Activated T-cell treated with anti-CD3 and anti-CD28 coated beads, Interleukin-2, amount 50 U/mL, for 48 hours (primary cell): ENCODE results near the gene CCDC14.
"Not testable (repeated sequence)": the region's sequence is repeated elsewhere in the genome, so short reads cannot be mapped to it uniquely, and the experiment has no call there.

Experiments used
- DNase-seq, 2 experiments: peaks; one replicate each; pipeline ENCODE4 v3.0.0-alpha.2; 2020

The CCDC14 gene

DNA sequence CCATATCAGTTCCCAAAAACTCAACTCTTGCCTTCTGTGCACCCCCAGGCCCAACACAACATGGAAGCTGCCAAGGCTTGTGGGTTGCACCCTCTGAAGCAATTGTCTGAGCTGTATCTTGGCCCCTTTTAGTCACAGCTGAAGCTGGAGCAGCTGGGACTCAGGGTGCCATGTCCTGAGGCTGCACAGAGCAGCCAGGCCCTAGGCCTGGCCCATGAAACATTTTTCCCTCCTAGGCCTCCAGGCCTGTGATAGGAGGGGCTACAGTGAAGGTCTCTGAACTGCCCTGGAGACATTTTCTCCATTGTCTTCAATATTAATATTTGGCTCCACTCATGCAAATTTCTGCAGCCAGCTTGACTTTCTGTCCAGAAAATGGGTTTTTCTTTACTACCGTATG, 68.8 kb downstream of the CCDC14 start:
- DNase-seq: no peak

DNA sequence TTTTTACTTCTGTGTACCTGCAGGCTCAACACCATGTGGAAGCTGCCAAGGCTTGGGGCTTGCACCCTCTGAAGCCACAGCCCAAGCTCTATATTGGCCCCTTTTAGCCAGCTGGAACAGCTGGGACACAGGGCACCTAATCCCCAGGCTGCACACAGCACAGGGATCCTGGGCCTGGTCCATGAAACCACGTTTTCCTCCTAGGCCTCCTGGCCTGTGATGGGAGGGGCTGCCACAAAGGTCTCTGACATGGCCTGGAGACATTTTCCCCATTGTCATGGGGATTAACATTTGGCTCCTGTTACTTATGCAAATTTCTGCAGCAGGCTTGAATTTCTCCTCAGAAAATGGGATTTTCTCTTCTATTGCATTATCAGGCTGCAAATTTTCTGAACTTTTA, 70.0 kb downstream of the CCDC14 start:
- not testable (repeated sequence) for DNase-seq

DNA sequence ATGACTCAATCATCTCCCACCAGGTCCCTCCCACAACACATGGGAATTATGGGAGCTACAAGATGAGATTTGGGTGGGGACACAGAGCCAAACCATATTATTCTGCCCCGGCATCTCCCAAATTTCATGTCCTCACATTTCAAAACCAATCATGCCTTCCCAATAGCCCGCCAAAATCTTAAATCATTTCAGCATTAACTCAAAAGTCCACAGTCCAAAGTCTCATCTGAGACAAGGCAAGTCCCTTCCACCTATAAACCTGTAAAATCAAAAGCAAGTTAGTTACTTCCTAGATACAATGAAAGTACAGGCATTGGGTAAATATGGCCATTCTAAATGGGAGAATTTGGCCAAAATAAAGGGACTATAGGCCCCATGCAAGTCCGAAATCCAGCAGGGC, 70.9 kb downstream of the CCDC14 start:
- DNase-seq: not testable (repeated sequence)

DNA sequence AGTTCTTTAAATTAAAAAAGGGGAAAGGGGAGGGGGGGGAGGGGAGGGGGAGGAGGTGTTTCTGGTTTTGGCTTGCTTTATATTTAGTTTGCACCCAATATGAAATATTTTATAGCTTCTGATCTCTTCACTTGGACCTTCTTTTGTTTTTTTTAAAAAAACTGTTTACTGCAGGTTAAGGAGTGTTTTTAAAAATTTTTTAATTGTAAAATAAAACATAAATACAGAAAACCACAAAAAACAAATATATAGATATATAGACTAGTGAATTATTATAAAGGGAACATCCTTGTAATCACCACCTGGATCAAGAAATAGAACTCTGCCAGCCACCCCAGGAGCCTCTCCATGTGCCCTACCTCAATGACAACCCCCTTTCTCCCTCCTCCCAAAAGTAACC, 76.0 kb downstream of the CCDC14 start:
- no peak for DNase-seq

DNA sequence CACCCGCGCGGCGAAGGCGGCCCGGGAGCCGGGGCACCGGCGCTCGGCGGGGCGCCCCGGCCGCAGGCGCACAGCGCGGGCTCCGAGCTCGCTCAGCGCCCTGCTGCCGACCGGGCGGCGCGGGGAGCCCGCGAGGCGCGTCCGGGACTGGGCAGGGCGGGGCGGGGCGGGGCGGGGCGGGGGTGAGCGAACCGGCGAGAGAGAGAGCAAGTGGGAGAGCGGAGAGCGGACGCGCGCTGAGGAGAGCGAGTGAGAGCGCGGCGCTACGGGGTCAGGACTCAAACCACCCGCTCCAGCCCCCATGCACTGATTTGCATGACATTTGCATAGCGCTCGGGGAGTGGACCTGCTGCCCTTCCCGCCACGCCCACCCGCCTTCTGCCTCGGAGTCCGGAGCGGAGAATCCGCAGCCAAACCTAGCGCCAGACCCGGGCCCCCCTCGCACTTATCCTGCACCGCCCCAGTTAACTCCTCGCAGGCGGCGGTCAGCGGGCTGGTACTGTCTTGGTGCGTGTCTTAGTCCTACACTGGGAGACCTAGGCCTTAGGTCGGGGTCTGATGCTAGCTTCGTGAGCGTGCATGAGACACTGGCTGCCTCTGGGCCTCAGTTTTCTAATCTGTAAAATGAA, 76.7 kb downstream of the CCDC14 start, which contains the start of gene MYLK:
TSS of gene MYLK (minus strand) at position 130 of the 629 bp plus-strand sequence. CDS start 90,491 bp downstream, outside the sequence.
- DNase-seq: peak; percentile 59 to 67

DNA sequence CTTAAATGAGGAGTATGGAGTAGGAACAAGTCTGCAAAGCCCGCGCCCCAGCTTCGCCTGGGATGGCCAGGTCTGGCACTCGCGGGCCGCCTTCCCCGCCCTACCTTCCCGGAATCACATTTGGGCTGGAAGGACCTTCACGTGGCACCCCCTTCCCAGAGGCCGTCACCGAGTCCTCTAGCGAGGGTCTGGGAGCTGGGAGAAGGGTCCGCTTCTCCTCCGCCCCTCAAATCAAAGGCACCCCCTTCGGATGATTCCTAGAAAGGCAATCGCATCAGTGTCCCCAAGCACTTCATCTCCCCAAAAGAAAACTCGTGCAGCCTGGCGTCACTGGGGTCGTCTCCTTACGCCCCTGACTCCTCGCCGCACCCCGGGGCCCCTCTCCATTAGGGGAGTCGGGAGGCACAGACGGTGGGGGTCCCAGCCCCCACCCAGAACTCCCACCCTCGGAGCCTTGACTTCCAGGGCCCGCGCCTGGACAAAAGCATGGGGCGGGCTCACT, 77.3 kb downstream of the CCDC14 start:
- DNase-seq: peak in 1 of 2 experiments; percentile 20

DNA sequence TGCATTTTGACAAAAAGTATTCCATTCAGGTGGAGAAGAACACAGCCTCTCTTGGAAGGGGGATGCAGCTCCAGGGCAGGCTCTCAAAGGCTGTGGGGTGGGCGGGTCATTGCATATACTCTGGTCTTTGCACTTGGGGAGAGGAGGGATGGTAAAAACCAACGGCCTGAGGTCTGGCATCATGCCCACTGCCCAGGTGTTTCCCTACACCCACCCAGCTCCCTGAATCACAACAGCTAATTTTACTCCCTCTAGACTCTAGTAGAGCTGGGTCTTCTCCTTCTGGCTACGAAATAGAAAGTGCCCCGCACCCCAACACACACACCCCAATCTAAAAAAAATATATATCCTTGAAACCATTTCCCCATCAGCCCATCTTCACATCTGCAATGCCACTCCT, 77.9 kb downstream of the CCDC14 start:
- no peak for DNase-seq

DNA sequence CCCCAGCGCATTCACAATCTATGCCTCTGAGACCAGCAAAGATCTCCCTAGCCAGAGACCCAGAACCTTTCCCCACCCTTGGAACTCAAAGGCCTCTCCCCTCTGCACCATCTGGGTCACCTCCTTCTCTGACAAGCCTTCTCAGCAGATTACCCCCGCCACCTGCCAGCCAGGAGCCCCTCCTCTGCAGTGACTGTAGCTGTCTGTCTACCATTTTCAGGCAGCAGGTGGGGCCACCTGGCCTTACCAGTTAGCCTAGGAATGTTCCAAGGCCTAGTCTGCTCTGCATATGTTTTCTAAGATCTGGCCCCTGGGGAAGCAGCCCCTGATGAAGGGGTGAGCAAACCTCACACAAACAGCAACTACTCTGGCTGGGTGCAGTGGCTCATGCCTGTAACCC, 79.3 kb downstream of the CCDC14 start:
- DNase-seq: no peak

DNA sequence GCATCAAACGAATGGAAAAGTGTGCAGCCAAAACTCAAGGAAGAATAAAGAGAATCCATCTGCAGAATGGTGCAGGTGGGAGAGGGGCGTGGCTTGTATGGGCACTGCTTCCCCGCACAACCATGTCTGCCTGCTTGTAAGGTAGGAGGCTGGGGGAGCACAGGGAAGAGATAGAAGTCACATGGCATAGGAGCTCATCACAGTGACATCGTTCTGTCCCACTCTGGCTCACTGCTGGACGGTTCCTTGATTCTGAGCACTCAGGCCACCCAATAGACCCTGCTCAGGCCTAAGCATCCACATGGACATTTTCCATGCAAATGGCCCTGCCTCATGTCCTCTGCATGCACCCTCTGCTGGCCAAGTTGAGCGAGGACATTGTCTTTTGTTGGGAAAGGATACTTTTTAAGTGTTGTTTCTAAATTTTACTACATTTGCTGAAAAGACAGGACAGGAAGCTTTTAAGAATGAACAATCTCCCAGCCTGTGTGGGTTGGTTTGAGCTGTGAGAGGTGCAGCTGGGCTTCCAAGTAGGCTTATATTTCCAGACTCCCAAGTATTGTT, 79.9 kb downstream of the CCDC14 start:
- no peak for DNase-seq

DNA sequence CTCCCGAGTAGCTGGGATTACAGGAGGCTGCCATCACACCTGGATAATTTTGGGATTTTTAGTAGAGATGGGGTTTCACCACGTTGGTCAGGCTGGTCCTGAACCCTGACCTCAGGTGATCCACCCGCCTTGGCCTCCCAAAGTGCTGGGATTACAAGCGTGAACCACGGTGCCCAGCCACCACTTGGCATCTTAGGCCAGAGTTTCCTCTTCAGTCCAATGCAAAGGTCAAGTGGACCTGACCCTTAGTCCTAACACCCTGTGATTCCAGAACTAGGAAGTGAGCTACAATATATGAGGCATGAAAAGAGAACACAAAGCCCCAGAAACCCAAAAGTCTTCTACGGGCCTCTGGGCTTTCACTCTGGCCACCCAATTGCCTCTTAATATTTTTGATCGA, 82.2 kb downstream of the CCDC14 start:
- DNase-seq: no peak

DNA sequence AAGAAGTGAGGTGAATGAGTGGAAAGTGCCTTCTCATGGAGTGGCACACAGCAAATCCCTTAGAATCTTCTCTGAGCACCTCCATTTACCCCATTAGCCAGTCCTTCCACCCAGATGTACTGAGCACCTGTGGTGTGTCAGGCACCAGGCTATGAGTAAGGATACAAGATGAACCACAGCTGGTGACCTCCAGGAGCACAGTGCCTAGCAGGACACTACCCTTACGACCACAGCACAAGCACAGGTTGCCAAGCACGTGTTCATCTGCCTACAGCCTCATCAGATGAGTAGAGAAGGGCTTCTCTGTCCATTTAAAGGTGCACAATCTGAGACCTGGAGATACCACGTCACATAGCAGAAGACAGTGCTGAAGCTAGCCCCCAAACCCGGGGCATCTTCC, 83.1 kb downstream of the CCDC14 start:
- no peak for DNase-seq

DNA sequence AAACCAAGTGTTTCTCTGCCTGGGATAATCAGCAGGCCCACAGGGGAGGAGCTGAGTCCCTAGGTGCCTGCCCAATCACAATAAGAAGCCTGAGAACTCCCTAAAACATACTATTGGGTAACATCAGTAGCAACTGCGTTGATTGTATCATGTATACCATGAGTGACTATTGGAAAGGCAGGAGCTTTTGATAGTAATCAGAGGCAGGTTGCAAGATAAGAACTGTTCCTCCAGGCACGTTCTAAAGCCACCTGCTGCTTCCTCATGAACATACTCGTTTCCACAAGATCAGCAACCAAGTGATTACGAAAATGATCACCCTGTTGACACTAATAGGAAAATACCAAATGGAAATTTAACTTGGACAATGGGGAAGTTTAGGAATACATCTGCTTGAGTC, 83.6 kb downstream of the CCDC14 start:
- DNase-seq: no peak

DNA sequence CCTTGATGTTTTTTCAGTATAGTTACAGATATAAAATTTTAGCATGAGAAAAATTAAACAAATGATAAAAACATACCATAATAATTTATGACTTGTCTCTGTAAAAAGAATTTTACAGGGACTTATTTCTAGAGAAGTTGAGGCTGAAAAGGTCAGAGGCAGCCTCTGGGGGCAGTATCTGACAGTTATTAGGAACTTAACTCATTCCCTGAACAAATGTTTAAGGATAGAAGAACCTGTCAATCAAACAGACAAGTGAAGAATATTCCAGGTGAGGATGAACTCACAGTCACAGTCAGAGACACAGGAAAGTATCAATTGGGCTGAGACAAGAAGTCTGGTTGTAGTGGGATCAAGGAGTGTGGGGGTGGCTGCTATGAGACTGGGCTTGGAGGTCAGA, 84.2 kb downstream of the CCDC14 start:
- no peak for DNase-seq

DNA sequence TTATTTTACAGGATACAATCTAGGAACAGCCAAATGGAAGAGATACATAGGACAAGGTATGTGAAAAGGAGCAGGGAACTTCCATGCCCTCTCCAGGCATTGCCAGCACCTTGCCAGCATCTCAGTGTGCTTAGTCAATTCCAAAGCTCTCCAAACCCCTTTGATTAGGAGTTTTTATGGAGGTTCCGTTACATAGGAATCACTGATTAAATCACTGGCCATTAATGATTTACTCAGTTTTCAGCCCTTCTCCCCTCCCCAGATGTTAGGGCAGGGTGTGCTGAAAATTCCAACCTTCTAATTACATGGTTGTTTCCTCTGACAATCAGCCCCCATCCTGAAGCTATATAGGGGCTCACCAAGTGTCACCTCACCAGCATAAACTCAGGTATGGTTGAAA, 88.4 kb downstream of the CCDC14 start:
- no peak for DNase-seq

DNA sequence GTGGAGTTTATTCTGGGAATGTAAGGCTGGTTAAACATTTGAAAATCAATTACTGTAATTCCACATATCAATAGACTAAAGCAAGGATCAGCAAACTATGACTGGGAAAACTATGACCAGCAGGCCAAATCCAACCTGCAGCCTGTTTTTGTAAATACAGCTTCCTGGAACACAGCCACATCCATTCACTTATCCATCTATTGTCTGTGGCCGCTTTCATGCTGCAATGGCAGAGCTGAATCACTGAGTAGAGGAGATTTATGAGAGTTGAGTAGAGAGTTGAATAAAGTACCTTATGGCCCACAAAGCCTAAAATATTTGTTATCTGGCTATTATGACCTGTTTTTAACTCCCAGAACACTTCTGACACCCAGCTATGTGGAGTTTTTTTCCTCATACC, 89.1 kb downstream of the CCDC14 start:
- no peak for DNase-seq

DNA sequence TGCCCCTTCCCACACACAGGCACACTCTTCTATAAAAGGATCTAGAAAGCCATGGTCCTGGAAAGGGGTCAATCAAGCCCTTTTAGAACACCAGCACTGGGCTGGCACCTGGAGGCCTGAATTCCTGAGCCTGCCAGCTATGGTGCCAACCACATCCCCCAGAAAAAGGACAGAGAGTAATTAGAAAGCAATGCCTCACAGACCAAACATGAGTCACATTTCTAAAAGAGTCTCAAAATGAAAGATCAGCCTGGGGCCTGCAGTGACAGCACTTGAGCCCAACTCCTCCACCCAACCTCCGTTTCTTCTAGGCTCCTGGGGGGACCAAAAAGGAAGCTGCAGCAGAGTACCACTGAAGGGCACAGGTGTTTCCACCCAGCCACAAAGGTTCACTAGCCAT, 91.0 kb downstream of the CCDC14 start:
- no peak for DNase-seq

DNA sequence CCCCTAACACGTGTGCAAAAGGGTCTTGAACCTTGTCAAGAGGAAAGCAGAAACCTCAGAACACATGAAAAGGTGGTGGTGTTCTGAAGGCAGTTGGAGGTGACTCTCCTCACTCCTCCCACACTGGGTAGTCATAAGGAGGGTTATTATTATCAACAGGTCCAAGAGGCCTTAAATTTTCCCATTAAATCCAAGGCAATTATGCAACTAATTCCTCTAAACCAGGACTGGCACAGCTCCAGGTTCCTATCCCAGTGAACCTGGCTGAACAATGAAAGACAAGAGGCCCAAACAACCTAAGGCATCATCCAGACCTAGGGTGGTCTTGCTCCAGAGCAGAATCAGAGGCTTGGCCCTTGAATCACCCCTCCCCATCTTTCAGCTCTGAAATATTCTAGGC, 91.9 kb downstream of the CCDC14 start:
- DNase-seq: no peak

DNA sequence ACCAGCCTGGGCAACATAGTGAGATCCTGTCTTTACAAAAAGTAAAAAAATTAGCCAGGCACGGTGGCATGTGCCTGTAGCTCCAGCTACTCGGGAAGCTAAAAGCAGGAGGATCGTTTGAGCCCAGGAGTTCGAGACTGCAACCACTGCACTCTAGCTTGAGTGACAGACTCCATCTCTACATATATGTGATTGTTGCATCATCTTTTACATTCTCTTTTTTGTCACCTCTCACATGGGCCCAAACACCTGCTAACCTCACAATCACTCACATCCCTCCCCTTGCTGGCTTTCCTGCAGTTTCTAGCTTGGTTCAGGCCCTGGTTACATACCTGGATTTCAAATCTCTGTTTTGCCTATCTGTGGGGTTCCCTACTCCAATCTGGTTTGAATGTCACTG, 96.3 kb downstream of the CCDC14 start:
- no peak for DNase-seq
